HG03432 (cell line): Measurements from ENCODE around the gene TYR.
"Not testable (repeated sequence)": the region's sequence is repeated elsewhere in the genome, so short reads cannot be mapped to it uniquely, and the experiment has no call there.

ENCODE experiments used
- ATAC-seq: cut with Tn5 transposase; IDR thresholded peaks from one replicate; pipeline ENCODE4 v1.9.1; 2021; ENCODE audit warnings: mild to moderate bottlenecking, moderate library complexity; ENCODE audit not compliant: unreplicated experiment

TYR gene

GRCh38 chr11:89342880-89343572 is 165.4 kb downstream of the TYR start:
- ATAC-seq = not testable (repeated sequence)
